GM18861 (cell line): Measurements from ENCODE around the gene SYCP2.
"Not testable (repeated sequence)": the region's sequence is repeated elsewhere in the genome, so short reads cannot be mapped to it uniquely, and the experiment has no call there.

Experiments used
- ATAC-seq: cut with Tn5 transposase; IDR thresholded peaks from one replicate; pipeline ENCODE4 v1.9.1; 2021; ENCODE audit not compliant: unreplicated experiment

The SYCP2 gene

DNA sequence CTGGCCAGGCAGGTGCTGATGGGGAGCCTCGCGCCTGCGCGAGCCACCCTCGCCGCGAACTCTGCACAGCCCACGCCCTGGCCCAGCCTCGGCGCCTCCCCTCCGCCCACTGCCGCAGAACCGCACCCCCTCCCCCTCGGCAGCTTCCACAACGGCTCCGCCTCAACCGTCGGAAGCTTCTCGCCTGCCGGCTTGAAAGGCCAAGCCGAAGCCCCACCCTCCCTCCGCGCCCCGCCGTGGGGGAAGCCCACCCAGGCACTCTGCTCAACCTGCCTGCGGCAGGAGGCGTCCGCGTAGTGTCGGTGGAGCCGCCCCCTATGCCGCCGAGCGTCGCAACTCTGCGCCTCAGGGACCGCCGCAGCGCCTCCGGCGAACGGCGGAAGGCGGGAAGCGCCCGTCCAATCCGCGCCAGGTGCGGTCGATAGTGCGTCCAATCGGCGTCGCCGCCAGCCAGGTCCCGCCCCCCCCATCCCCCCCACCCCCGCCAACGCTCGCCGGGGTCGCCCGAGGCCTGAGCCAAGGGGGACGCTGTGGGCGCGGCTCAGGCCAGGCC lies at the start of gene SYCP2:
TSS of gene SYCP2 (minus strand) at position 342 of the 553 bp plus-strand sequence. CDS start 11,224 bp downstream, outside the sequence.
- no peak for ATAC-seq

- no peak for ATAC-seq
Measured at GRCh38 chr20:59983076-59983475, 49.6 kb upstream of the SYCP2 start.

DNA sequence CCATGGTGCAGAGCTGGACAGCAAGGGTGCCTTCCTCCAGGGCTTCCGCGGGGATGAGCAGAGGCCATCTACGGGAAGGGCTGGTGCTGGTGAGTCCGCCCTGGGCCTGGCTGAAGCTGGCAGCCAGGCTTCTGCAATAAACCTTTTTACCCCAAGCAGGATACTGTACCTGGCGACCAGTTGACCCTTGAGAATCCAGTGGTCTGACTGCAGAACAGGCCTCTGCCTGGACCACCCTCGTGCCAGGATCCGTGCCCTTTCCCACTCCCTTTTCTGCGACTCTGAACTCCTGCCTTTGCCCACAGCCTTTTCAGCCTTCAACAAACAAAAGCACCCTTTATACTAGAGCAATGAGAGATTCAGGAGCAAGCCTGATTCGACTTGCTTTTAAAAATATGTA lies 43.6 kb upstream of the SYCP2 start:
- no peak for ATAC-seq

- ATAC-seq: no peak
Measured at GRCh38 chr20:59976156-59976782, 42.8 kb upstream of the SYCP2 start.

DNA sequence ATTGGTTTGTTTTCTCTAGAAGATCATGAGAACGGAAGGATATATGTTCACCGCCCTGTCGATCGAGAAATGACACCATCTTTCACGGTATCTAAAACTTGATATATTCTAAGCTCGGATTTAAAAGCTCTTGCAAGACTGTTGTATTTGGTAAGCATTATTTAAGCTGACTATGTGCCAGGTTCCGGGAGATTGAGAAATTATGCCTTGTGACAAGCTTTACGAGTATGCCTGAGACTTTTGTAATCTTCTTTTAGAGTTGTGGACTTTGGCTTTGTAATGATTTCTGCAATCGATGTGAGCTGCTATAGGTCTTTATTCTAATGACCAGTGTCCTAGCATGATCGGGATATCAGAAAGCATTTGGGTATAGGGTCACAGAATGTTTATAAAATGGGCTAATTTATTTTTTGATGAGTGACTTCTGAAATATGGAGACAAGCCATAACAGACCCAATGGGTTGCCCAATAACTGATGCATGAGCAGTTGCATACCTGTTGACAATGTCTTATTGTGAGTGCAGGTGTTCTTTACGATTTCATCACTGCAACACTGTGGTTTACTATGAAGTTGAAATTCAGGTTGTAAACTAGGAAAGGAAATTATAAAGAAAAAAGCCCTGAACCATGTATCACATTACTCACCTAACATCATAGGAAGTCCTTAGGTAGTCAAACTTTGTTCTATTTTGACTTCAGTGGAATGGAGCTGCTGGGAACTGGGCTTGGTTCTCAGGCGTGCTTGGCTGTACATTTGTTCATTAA lies 38.8 kb upstream of the SYCP2 start:
- ATAC-seq: no peak

GRCh38 chr20:59971428-59971827 lies 38.0 kb upstream of the SYCP2 start:
- no peak for ATAC-seq

GRCh38 chr20:59966428-59966827 lies 33.0 kb upstream of the SYCP2 start:
- ATAC-seq: no peak

GRCh38 chr20:59962155-59962554 lies 28.7 kb upstream of the SYCP2 start:
- ATAC-seq: no peak

GRCh38 chr20:59961423-59961822 lies 28.0 kb upstream of the SYCP2 start:
- ATAC-seq: no peak

- no peak for ATAC-seq
Measured at GRCh38 chr20:59958626-59959025, 25.2 kb upstream of the SYCP2 start.

- ATAC-seq: no peak
Measured at GRCh38 chr20:59958123-59958522, 24.7 kb upstream of the SYCP2 start, which contains the start of gene CDH26. Gene CDH26 (plus strand): TSS chr20:59958423. CDS start chr20:59958727, 304 bp downstream.

GRCh38 chr20:59957568-59957967 lies 24.1 kb upstream of the SYCP2 start:
- not testable (repeated sequence) for ATAC-seq

DNA sequence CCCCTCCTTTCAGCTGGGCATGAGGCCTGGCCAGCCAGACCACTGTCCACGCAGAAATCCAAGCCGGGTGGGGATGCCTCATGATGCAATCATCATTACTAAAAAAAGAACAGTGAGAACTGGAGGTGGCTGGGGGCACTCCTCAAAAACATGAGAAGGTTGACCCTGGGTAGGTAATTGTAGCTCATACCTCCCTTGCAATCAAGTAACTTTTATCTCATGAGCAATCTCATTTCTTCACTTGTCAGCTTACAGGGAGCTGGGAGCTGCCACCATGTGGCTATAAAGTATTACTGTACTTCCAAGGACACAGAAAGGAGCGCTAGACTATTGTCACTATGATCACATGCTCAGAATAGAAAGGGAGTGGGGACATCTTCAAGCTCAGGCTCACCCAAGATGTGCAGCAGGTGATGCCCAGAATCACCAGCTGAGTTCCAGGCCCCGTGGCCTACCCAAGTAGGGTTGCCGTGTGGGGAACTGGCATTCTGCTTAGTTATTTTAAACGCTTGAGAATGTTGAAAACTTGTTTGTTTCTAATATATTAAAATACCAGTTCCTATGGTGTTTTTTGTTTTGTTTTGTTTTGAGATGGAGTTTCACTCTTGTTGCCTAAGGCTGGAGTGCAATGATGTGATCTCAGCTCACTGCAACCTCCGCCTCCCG lies 21.8 kb upstream of the SYCP2 start:
- ATAC-seq: peak; percentile 46

DNA sequence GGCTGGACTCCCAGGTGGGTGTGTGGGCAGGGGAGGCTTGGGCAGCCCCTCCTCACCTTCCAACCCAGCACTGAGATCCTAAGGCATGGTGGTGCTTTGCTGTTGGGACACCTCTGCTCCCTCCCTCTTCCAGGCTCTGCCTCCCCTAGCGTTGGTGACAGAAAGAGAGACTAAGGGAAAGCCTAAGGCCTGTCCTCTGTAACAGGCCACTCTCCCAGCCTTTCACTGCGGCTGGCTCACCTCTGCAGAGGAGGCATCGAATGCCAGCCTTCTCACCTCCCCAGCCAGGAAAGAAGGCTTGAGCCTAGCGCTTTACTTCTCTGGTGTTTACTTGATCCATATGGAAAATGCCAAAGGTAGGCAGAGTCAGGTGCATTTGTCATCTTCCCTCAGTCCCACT lies 21.3 kb upstream of the SYCP2 start:
- no peak for ATAC-seq

DNA sequence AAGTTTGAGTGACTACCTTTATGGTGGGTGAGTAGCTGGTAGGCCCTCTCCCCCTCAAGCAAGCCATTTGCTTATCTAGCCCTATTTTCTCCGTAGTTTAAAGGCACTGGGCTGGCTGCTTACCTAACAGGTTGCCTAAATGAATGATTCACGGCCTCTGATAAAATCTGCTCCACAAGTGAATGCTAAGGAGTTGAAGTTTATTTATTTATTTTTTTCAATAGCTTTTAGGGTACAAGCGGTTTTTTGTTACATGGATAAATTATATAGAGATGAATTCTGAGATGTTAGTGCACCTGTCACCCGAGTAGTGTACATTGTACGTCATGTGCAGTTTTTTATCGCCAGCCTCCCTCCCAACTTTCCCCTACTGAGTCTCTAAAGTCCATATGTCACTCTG lies 16.5 kb upstream of the SYCP2 start:
- no peak for ATAC-seq

GRCh38 chr20:59948828-59949720 lies 15.6 kb upstream of the SYCP2 start:
- ATAC-seq: no peak

DNA sequence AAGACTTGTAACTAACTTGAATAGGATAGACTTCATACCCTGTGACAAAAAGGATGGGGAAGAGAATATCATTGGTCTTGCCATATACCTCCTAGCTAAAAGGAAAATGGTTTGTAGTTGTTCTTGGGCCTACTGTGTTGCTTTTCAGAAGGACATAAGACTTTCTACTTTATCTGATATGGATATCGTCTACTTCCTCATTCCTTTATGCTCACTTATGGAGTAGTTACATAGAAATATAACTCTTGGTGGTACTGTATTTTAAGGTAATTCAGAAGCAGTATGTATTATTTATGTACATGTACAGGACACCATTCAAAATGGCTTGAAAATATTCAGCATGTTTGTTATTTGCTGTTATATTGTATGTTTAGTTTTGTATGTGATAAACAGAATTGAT lies 14.8 kb upstream of the SYCP2 start:
- no peak for ATAC-seq

GRCh38 chr20:59947376-59947775 lies 13.9 kb upstream of the SYCP2 start:
- no peak for ATAC-seq

DNA sequence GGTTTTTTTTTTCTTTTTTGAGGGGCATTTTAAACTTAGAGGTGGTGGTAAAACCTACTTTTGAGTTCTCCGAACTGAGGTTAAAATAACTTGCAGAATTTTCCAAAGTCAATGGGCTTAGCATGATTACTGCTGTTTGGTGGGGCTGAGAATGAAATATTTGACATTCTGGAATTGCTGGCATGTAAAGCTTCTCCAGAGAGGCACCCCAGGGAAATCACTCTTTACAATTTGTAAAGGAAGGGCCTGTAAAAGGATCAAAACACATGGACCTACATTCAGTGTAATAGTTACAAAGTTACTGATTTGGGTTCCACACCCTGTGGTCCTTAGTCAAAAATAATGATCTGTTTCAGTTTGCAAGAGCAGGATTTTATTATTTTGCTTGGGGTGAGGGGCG lies 12.3 kb upstream of the SYCP2 start:
- no peak for ATAC-seq

DNA sequence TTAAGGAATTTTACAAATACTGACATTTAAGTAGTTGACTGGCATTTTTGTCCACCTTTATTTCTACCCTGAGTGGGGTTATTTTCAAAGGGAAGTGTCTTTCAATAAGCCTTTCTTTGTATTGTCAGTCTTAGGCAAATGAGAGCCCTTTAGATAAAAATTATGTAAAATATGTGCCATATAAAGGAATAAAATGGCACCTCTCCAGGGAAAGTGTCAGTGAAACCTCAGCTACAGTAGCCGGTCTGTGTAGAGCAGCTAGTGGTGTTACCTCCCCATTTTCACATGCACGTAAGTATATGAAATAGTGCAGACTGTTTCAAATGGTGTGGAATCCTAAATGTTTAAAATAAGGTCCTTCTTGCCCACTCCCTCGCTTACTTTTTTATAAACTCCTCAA lies 11.7 kb upstream of the SYCP2 start:
- no peak for ATAC-seq

DNA sequence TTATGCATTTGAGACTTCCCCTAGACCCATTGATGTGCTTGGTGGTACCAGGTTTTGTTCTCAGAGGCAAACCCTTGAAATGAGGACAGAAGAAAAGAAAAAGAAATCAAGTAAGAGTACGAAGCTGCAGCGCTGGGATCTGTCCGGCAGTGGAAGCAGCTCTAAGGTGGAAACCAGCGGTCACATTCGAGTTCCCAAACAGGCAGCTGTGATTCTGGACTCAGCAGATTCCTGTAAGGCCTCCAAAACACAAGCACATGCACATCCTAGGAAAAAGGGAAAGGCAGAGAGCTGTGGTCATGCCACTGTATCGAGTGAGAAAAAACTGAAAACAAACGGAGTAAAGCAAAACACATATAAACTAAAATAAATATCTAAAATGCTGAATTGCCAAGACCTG lies 11.3 kb upstream of the SYCP2 start:
- no peak for ATAC-seq
